Right atrium auricular region (tissue), 2 donors: ENCODE data around the gene SMOC2. TPM values are rescaled to one million over a fixed set of nuclear protein-coding genes. Genes with fewer than 3 reads are reported as not detected.

ENCODE experiments used
- DNase-seq: peaks from one replicate; pipeline ENCODE4 v3.0.0-alpha.2; 2019; ENCODE audit warnings: low spot score
- H3K27ac ChIP-seq, 2 donors: fragments of 200-600 bp; sonication (generic); 1 replicate in 1 of 2; 2 replicates in 1 of 2; pipeline ENCODE4 v1.5.1; 2016 to 2019
- H3K27me3 ChIP-seq, 2 donors: fragments of 200-600 bp; sonication (generic); one replicate each; pipeline versions ENCODE4 v1.5.1 to v1.6.0; 2017 to 2019
- H3K36me3 ChIP-seq: fragments of 200-600 bp; sonication (generic); one replicate; pipeline ENCODE4 v1.5.1; 2016
- H3K4me1 ChIP-seq, 2 donors: fragments of 200-600 bp; sonication (generic); one replicate each; pipeline versions ENCODE4 v1.5.1 to v1.6.0; 2017 to 2019
- H3K4me3 ChIP-seq, 2 donors: fragments of 200-600 bp; sonication (generic); 1 replicate in 1 of 2; 2 replicates in 1 of 2; pipeline ENCODE4 v1.5.1; 2017 to 2019; ENCODE audit warnings: mild to moderate bottlenecking in 1 of 2, moderate library complexity in 1 of 2
- H3K9me3 ChIP-seq, 2 donors: fragments of 200-600 bp; sonication (generic); one replicate each; pipeline ENCODE4 v1.5.1; 2019
- CTCF ChIP-seq, 2 donors: fragments of 200-600 bp; sonication (generic); IDR thresholded peaks; one replicate each; pipeline ENCODE4 v1.5.1; 2019; ENCODE audit warnings: antibody characterized with exemption in 2 of 2
- total RNA-seq, 2 donors: library from RNA; depleted of rRNA; stranded (reverse); fragments of >200 nt; gene quantifications; one replicate each; pipeline ENCODE4 v1.1.0, GENCODE V29; 2016

SMOC2 gene
- total RNA-seq, 2 donors from 2014 or later = 10.8 to 31.7 TPM

DNA sequence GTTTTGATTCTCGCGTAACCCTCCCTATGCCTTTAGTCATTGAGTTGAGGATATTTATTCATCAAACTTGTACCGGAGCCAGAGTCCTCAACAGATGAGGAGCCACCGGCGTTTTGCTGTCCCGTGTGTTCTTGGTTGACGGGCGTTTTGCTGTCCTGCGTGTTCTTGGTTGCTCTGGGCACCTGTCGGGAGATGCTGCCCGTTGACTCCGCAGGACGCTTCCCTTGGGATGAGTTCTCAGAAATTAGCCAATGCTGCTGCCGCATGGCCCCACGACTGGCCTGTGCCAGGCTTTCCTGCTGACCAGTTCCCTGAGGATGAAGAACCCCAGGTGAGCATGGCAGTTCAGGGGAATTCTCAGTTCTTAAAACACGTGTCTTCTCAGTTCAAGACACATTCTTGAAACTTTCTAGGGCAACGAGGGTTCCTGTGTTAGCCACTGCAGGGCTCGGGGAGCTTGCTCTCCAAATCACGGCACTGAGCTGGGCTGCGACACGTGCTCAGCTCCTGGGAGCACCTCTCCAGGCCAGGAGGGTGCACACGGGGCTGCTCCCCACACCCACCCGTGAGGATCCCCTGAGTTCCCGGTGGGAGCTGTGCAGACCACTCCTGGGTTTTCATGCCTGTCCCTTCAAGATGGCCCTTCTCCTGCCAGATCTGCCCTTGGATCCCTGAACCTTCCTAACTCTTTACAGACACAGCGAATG lies 265.6 kb downstream of the SMOC2 start:
- no peak for TF ChIP-seq CTCF (IDR thresholded peaks at IDR 0.05)
- DNase-seq = no peak

GRCh38 chr6:168708526-168708925 lies 267.5 kb downstream of the SMOC2 start:
- Histone ChIP-seq H3K4me3 (no peak overlapping the region), H3K27ac (no peak overlapping the region), H3K36me3 (no peaks in the 10 kb centered on the region), H3K27me3 (no peaks in the 10 kb centered on the region), H3K9me3 (no peaks in the 10 kb centered on the region), H3K4me1 (peaks cover 0 to 8% of the 10 kb centered on the region in 2 donors)
- no peak for DNase-seq
- no peak for TF ChIP-seq CTCF (IDR thresholded peaks at IDR 0.05)

More for the DNA sequence above, 265.6 kb downstream of the SMOC2 start:
- H3K4me1 ChIP-seq = peaks cover 0 to 8% of the 10 kb centered on the region in 2 donors
- no peaks in the 10 kb centered on the region for H3K9me3 ChIP-seq
- H3K27me3 ChIP-seq = no peaks in the 10 kb centered on the region
- H3K27ac ChIP-seq = no peak overlapping the region
- H3K36me3 ChIP-seq = no peaks in the 10 kb centered on the region
- H3K4me3 ChIP-seq = no peak overlapping the region

DNA sequence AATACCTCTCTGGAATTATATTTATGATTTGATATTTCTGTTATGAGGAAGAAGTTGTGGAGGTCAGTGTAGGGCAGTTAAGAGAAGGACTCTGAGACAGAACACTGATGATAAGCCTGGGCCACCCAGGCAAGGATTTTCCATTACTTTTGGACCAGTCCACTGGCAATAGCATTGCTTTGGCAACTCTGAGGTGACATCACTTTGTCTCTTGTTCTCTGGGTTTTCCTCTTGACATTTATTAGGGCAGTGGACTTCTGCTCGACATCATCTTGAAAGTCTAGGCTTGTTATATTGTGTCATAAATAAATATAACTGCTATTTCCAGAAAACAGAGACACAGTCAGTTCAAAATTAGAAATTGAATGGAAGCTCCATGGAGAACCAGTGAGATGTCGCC lies 268.0 kb downstream of the SMOC2 start:
- Histone ChIP-seq H3K4me3 (no peak overlapping the region), H3K9me3 (no peaks in the 10 kb centered on the region), H3K27ac (no peak overlapping the region), H3K36me3 (no peaks in the 10 kb centered on the region), H3K27me3 (no peaks in the 10 kb centered on the region), H3K4me1 (peaks cover 0 to 6% of the 10 kb centered on the region in 2 donors)
- peak; percentile 28 for DNase-seq
- no peak for TF ChIP-seq CTCF (IDR thresholded peaks at IDR 0.05)

DNA sequence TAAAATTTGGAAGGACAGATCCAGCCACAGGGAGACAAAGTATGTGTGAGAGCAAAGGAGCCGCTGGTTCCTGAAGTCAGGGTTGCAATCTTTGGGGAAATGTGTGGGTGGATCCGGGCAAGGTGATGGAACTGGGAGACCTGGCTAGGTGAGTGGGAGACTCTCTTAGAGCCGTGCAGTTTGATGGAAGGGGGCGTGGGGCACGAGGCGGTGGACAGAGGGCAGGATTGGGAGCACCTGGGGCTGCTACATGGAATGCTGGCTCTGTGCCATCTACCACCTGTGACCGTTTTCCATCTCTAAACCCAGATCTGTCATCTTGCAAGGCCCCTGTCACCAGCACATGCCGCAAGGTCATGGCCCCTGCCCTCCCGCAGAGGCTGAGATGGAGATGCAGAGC lies 268.4 kb downstream of the SMOC2 start:
- no peaks in the 10 kb centered on the region for H3K9me3 ChIP-seq
- no peak overlapping the region for H3K27ac ChIP-seq
- H3K27me3 ChIP-seq = no peaks in the 10 kb centered on the region
- H3K4me3 ChIP-seq = no peak overlapping the region
- DNase-seq = peak; percentile 46
- no peaks in the 10 kb centered on the region for H3K36me3 ChIP-seq
- no peak for TF ChIP-seq CTCF (IDR thresholded peaks at IDR 0.05)
- peaks cover 0 to 2% of the 10 kb centered on the region in 2 donors for H3K4me1 ChIP-seq

DNA sequence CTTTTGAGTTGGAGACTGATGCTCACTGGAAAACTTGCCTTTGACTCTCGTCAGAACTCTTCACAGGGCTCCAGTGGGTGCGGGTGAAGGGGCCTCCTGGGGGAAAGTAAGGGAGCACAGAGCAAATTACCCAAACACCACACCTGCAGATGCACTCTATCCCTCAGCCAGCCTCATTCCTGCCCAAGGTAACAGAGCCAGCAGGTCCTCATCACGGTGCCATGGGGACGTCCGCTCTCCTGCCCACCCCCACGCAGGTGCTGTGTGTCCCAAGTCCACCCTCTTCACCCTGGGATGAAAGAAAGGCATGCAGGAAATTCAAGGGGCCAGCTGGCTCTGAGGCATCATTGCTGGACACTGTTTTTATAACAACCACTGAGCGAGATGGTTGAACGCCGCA lies 269.0 kb downstream of the SMOC2 start:
- no peak overlapping the region for H3K4me3 ChIP-seq
- peak; percentile 44 for DNase-seq
- no peak for TF ChIP-seq CTCF (IDR thresholded peaks at IDR 0.05)
- H3K27ac ChIP-seq = no peak overlapping the region
- no peaks in the 10 kb centered on the region for H3K9me3 ChIP-seq
- H3K27me3 ChIP-seq = no peaks in the 10 kb centered on the region
- no peaks in the 10 kb centered on the region for H3K36me3 ChIP-seq
- no peaks in the 10 kb centered on the region for H3K4me1 ChIP-seq
